Fibroblast of pulmonary artery (primary cell): ENCODE measurements around the gene FAM181B.

Source experiments
- DNase-seq: peaks from one replicate; pipeline ENCODE4 v3.0.0-alpha.2; 2010; ENCODE audit warnings: low read depth
- H3K4me3 ChIP-seq: replicated peaks from 2 replicates; pipeline ENCODE4 v1.5.1; 2011; ENCODE audit warnings: low read depth, mild to moderate bottlenecking, control low read depth, low read length, moderate library complexity
- TF ChIP-seq, protein P1 (sequence below): IDR thresholded peaks from 2 replicates; pipeline ENCODE4 v1.5.1; 2011; ENCODE audit warnings: mild to moderate bottlenecking, control low read depth, low read length, inconsistent platforms; ENCODE audit errors: missing control alignments

The FAM181B gene

DNA sequence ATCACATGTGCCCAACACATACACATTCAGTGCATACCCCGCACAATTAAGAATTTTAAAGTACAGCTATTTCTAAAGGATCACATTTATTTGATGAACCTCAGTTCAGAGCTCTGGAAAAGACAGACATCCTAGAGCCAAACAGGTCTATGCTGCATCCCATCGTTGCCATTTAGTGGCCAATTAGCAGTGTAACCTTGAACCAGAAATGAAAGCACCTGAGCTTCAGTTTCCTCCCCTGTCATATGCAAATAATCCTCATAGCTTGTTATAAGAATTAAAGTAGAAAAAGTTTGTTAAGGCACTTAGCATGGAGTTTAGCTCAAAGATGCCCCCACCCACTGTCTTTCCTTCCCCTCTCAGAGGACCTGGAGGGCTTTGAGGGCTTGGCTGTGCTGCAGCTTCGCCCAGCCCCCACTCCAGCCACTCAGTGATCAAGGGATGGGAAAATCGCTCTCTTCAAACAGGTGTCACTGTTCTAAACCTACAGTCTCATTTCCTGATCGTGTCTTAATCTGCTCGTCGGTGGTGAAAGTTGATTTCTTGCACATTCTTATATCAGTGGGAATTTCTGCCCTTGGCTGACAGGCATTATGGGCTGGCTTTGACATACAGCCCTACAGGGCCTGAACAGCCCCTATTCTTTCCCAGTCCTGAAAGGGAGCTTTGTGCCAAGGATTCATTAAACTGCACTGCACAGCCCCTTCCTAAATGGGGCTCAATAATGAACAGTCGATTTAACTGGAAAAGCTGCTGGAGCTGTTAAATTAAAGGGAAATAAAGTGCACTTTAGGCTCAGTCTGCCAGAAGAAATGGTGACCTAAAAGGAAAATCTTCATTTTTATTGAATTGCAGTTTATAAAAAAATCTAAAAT is 23.3 kb upstream of the FAM181B start:
- TF ChIP-seq, protein P1, sequence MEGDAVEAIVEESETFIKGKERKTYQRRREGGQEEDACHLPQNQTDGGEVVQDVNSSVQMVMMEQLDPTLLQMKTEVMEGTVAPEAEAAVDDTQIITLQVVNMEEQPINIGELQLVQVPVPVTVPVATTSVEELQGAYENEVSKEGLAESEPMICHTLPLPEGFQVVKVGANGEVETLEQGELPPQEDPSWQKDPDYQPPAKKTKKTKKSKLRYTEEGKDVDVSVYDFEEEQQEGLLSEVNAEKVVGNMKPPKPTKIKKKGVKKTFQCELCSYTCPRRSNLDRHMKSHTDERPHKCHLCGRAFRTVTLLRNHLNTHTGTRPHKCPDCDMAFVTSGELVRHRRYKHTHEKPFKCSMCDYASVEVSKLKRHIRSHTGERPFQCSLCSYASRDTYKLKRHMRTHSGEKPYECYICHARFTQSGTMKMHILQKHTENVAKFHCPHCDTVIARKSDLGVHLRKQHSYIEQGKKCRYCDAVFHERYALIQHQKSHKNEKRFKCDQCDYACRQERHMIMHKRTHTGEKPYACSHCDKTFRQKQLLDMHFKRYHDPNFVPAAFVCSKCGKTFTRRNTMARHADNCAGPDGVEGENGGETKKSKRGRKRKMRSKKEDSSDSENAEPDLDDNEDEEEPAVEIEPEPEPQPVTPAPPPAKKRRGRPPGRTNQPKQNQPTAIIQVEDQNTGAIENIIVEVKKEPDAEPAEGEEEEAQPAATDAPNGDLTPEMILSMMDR = no peak
- DNase-seq = no peak
- H3K4me3 ChIP-seq = no peak overlapping the region

DNA sequence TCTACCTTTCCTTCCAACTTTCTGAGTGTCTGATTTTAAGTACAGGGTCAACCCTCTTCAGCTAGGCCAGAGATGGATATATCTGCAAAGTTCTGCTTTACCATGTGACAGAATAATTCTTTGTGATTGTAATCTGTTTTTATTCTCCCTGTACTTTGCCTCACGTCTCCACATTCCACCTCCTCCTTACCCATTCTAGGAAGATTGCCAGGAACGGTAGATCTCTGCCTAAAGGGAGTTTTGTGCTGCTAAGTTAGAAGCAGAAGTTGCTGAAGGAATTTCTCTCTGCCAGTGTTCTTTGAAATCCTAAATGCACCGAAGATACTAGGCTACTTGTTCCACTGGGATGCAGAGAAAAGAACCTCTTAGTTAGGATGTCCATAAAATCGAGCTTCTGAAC is 20.7 kb upstream of the FAM181B start:
- DNase-seq = no peak
- no peak overlapping the region for H3K4me3 ChIP-seq
- TF ChIP-seq, protein P1 = no peak

DNA sequence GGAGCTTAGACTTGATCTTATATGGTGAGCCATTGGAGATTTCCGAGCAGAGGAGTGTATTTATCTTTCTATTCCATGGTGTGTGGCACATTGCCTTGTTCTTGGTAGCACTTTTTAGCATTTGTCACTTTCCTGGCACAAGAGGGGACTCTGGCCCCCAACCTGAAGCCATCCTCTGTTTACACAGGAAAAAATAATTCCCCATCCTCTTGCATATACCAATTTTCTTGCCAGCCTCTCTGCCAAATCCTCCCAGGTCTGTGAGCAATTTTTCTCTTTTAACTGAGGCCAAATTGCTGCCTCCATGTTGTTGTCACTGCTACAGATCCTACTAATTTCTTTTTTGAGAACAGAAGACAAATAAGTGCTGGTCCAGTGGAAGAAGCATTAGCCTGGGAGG is 20.3 kb upstream of the FAM181B start:
- H3K4me3 ChIP-seq = no peak overlapping the region
- TF ChIP-seq, protein P1 = no peak
- DNase-seq = no peak

DNA sequence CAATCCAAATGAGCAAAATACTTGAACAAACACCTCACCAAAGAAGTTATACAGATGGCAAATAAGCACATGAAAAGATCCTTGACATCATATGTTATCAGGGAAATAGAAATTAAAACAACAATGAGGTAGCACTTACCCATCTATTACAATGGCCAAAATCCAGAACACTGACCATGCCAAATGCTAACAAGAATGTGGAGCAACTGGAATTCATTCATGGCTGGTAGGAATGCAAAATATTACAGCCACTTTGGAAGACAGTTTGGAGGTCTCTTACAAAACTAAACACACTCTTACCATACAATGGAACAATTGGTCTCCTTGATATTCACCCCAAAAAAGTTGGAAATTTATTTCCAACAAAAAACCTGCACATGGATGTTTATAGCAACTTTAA is 19.1 kb upstream of the FAM181B start:
- TF ChIP-seq, protein P1 = no peak
- H3K4me3 ChIP-seq = no peak overlapping the region
- DNase-seq = no peak

DNA sequence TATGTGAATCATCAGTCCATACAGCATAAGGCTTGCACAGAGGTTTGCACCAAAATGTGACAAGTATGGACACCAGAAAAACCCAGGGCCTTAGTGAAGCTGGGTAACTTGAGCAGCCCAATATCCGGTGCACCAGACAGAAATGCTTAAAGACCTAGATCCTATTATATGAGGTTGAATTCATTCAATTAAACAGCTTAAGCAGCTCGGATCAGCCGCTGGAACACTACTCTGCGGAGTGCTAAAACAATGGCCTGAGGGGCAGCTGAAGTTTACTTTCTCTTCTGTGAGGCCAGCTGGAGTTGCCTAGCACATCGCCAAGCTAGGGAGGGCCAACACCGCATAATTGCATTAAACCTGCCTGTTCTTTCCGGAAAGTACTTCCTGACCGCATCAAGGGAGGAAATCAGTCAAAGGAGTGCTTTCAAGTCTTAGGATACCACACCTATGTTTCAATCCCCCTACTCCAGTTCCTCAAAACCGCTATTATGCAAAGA is 17.0 kb upstream of the FAM181B start:
- DNase-seq = no peak
- TF ChIP-seq, protein P1 = no peak
- no peak overlapping the region for H3K4me3 ChIP-seq

DNA sequence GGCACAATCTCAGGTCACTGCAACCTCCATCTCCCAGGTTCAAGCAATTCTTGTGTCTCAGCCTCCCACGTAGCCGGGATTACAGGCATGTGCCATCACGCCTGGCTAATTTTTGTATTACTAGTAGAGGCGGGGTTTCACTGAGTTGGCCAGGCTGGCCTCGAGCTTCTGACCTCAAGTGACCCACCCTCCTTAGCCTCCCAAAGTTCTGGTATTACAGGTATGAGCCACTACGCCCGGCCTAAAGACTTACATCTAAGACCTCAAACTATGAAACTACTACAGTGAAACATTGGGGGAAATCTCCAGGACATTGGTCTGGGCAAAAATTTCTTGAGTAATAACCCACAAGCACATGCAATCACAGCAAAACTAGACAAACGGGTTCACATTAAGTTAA is 13.8 kb upstream of the FAM181B start:
- TF ChIP-seq, protein P1 = no peak
- DNase-seq = no peak
- no peak overlapping the region for H3K4me3 ChIP-seq

DNA sequence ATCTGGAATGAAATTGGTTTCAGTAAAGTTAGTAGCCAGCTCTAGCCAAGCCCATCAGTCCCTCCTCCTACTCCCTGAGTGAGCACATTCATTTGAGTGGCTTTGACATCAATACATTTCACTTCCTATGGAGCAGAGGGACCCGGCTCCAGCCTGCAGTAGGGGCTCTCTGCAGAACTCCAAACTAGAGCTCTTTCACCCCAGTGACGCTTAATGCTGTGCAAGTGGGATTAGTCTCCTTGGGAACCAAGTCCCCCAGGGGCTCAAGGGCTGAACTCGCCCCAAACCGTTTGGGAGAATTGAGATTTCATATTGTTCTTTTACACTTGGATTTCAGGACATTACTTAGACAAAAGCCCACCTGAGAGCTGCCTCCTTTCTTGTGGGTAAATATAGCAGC is 4.4 kb upstream of the FAM181B start:
- TF ChIP-seq, protein P1 = no peak
- no peak overlapping the region for H3K4me3 ChIP-seq
- no peak for DNase-seq
